Measurements from ENCODE around the gene HDAC4. TPM values are rescaled to one million over a fixed set of nuclear protein-coding genes. Genes with fewer than 3 reads are reported as not detected.

Gene HDAC4
- total RNA-seq, 1 donor from 2014 or later = 44.7 TPM

DNA sequence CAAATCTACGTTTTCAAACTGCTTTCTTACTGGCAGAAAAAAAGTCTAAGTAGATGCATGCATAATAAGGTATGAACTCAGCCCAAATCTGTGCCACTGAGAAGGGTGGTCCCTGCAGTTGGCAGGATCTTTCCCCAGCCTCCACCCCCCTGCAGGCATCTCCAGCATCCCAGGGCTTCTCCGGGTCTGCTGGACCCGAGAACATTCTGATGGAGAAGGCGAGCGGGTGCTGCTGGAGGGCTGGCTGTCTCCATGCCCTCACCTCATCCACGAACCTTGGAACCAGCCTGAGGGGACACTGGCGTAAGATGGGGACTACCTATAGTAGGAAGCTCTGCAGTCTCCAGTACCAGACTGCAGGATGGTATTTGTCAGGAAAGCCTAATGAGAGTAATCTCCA lies 198.9 kb downstream of the HDAC4 start:
- Mint-ChIP-seq H3K9me3 (no peaks in the 10 kb centered on the region), H3K27me3 (no peaks in the 10 kb centered on the region), H3K4me1 (peaks cover 19% of the 10 kb centered on the region), H3K27ac (no peak overlapping the region), H3K4me3 (no peak overlapping the region), H3K36me3 (ENCODE audit: low read depth) (peaks cover 21% of the 10 kb centered on the region)
- no peak for DNase-seq
- intact Hi-C loops (cut with micrococcal nuclease) = no loop called here

DNA sequence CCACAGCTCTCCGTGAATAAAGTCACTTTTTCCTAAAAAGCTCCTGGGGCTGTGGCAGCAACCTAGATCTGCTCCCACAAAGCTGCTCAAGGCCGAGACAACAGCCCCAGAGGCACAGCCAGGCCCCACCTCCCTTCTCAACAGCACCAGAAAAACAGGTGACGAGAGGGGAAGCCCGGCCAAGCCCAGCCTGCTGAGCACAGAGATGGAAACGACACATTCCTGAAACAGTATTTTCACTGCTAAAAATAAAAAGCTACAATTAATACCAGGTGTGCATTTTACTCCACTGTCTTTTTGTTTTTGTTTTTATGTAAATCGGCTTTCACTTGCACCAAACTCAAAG lies 199.3 kb downstream of the HDAC4 start:
- H3K27ac Mint-ChIP-seq = no peak overlapping the region
- no peaks in the 10 kb centered on the region for H3K27me3 Mint-ChIP-seq
- no peak overlapping the region for H3K4me3 Mint-ChIP-seq
- H3K36me3 Mint-ChIP-seq (ENCODE audit: low read depth) = peaks cover 22% of the 10 kb centered on the region
- H3K9me3 Mint-ChIP-seq = no peaks in the 10 kb centered on the region
- peaks cover 18% of the 10 kb centered on the region for H3K4me1 Mint-ChIP-seq
- intact Hi-C loops (cut with micrococcal nuclease) = no loop called here
- DNase-seq = no peak

DNA sequence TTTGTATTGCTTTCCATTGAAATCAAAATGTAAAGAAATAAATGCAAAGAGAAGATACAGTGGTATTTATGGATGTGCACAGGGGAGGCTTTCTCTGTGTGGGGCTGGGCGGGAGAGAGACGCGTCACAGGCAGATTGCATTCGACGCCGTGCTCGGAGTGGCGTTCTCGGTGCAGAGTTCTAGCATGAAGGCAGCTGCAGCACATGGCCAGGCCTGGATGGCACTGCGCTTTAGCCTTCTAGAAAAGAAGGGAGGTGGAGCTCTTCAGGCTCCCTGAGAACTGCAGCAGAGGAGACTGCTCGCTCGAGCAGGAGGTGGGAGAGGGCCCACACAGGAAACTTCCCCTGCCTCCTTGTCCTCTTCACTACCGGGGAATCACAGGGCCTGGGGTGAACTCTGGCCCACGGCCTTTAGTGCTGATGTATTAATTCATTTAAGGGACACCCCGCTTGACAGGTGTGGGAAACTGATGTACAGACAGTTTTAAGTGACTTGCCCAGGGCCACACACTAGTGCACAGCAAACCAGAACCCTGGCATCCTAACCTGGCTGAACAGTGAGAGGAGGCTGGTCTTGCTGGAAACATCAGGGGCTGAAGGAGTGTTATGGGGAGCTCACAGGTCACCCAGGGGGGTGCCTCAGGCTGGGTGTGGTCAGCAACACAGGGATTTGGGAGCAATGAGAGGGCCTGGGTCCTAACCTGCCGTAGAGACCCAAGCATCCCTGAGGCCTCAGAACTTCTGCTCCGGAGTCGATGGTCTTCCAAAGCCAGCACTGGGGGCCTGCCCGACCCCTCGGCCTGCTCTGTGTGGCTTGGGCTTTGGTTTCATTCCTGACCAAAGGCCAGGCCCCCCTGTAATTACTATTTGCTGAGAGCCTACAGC lies 199.9 kb downstream of the HDAC4 start:
- H3K36me3 Mint-ChIP-seq (ENCODE audit: low read depth) = peaks cover 27% of the 10 kb centered on the region
- no peak overlapping the region for H3K4me3 Mint-ChIP-seq

DNA sequence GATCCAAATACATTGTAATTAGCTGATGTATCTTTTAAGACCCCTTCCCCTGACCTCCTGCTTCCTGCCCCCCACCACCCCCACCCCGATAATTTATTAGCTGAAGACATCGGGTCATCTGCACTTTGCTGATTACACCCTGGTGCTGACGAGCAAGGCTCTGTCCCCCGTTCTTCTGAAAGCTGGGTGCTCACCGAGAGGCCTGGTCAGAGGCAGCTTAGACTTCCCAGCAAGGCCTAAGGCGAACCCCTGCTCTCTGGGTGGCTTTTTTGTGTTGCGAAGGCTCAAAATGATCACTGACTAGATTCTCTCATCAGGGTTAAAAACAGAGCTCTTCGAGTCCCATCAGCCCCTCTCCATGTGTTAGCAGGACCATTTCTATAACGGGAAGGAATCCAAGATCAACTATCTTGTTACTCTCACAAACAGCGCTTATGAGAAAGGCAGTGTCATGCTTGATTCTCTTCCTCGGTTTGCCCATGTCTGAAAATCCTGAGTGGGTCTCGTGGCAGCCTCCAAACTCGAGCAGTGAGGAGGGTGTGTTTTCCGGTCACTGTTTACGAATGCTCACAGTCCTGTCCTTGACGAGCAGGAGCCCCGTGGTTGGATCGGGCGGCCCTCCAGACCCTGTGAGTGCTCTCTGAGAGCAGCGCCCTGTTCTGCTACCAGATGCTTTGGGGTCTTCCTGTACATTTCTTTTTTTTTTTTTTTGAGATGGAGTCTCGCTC lies 201.6 kb downstream of the HDAC4 start:
- H3K27ac Mint-ChIP-seq = no peak overlapping the region
- no peak for DNase-seq
- H3K9me3 Mint-ChIP-seq = no peaks in the 10 kb centered on the region
- H3K27me3 Mint-ChIP-seq = no peaks in the 10 kb centered on the region
- H3K36me3 Mint-ChIP-seq (ENCODE audit: low read depth) = peaks cover 23% of the 10 kb centered on the region
- H3K4me3 Mint-ChIP-seq = no peak overlapping the region
- peaks cover 7% of the 10 kb centered on the region for H3K4me1 Mint-ChIP-seq
- intact Hi-C loops (cut with micrococcal nuclease) = no loop called here

More for the DNA sequence above, 199.9 kb downstream of the HDAC4 start:
- Mint-ChIP-seq H3K27me3 (no peaks in the 10 kb centered on the region), H3K4me1 (peaks cover 14% of the 10 kb centered on the region), H3K9me3 (no peaks in the 10 kb centered on the region), H3K27ac (no peak overlapping the region)
- DNase-seq = no peak
- intact Hi-C loops (cut with micrococcal nuclease) = no loop called here

DNA sequence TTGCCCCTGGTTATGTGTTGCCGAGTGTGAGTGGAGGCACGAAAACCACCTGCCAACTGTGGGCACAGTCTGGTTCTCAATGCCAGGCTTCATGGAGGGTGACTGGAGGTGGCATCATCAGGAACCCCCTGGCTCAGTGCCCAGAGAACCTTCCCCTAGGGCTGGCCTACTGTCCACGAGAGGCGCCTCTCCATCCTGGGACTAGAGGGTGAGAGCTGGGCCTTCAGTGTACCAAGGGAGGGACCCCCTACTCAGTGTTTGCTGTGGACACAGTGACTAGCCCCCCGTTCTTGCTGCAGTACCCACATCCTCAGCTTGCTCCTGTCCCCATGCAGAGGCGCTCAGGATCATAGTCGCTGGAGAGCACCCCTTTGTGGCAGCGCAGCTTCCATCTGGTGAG lies 202.6 kb downstream of the HDAC4 start:
- no peak for DNase-seq
- H3K27me3 Mint-ChIP-seq = no peaks in the 10 kb centered on the region
- H3K27ac Mint-ChIP-seq = no peak overlapping the region
- peaks cover 21% of the 10 kb centered on the region for H3K36me3 Mint-ChIP-seq (ENCODE audit: low read depth)
- no peak overlapping the region for H3K4me3 Mint-ChIP-seq
- H3K4me1 Mint-ChIP-seq = peaks cover 4% of the 10 kb centered on the region
- intact Hi-C loops (cut with micrococcal nuclease) = no loop called here
- H3K9me3 Mint-ChIP-seq = no peaks in the 10 kb centered on the region

DNA sequence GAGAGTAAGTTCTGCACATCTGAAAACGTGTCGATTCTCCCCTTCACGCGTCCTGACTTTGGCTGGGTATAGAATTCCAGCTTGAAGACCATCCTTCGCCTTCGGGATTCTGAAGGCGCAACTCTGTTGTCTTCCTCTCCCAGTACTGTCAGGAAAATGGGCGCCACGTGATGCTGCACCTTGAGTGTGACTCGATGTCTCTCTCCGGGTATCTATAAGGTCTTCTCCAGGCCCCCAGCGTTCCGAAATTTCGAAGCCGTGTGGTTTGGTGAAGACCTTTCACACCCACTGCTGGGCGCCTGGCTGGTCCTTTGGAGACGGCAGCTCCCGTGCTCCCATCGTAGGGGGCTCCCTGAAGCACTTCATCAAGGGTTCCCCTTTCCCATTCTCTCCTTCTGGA lies 203.7 kb downstream of the HDAC4 start:
- Mint-ChIP-seq H3K27ac (no peak overlapping the region), H3K9me3 (no peaks in the 10 kb centered on the region), H3K4me1 (peaks cover 1% of the 10 kb centered on the region), H3K27me3 (no peaks in the 10 kb centered on the region), H3K36me3 (ENCODE audit: low read depth) (peaks cover 21% of the 10 kb centered on the region), H3K4me3 (no peak overlapping the region)
- intact Hi-C loops (cut with micrococcal nuclease) = no loop called here
- no peak for DNase-seq

DNA sequence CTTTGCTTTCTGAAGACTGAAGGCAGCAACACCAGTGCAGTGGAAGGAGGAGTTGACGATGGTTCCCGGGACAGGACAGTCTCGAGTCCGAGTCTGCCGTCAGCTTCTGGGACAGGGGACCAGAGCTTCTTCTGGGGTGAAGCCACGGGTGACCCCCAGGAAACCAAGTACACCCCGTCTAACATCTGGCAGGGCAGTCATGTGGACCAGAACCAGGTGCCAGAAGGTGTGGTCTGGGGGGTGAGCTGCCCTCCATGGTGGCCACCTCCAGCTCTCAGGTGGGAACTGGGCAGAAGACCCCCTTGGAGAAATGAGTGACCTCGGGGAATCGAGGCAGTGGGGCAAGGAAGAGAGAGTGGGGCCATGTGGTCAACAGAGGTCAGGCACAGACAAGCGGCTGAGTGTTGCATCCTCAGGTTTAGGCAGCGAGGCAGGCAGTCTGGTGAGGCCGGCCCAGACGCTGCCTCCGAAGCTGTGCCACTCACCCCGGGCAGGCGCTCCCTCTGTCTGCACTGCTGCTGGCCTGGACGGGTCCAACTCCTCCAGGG lies 204.3 kb downstream of the HDAC4 start:
- intact Hi-C loops (cut with micrococcal nuclease) = no loop called here
- H3K27me3 Mint-ChIP-seq = no peaks in the 10 kb centered on the region
- DNase-seq = no peak
- H3K4me3 Mint-ChIP-seq = no peak overlapping the region
- peaks cover 24% of the 10 kb centered on the region for H3K36me3 Mint-ChIP-seq (ENCODE audit: low read depth)
- H3K9me3 Mint-ChIP-seq = no peaks in the 10 kb centered on the region
- no peaks in the 10 kb centered on the region for H3K4me1 Mint-ChIP-seq
- H3K27ac Mint-ChIP-seq = no peak overlapping the region

DNA sequence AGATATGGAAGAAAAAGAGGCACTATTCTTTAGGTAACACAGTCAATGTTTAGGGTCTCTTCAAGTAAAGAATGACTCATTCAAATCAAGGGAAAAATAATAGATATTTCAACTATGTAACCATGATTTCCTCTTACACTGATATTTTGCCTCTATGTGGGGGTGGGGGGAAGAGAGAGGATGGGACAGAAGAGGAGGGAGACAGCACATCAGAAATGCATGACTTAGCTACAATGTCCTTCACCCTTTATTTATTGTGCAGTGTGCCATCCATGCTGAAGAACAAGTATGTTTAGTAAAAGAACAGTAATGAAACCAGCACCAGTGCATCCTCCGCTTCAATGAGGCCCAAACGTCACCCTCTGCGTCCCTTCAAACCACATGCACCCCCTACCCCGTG lies 204.8 kb downstream of the HDAC4 start:
- Mint-ChIP-seq H3K4me3 (no peak overlapping the region), H3K36me3 (ENCODE audit: low read depth) (peaks cover 27% of the 10 kb centered on the region), H3K27me3 (no peaks in the 10 kb centered on the region), H3K9me3 (no peaks in the 10 kb centered on the region), H3K4me1 (no peaks in the 10 kb centered on the region), H3K27ac (no peak overlapping the region)
- intact Hi-C loops (cut with micrococcal nuclease) = no loop called here
- DNase-seq = no peak

DNA sequence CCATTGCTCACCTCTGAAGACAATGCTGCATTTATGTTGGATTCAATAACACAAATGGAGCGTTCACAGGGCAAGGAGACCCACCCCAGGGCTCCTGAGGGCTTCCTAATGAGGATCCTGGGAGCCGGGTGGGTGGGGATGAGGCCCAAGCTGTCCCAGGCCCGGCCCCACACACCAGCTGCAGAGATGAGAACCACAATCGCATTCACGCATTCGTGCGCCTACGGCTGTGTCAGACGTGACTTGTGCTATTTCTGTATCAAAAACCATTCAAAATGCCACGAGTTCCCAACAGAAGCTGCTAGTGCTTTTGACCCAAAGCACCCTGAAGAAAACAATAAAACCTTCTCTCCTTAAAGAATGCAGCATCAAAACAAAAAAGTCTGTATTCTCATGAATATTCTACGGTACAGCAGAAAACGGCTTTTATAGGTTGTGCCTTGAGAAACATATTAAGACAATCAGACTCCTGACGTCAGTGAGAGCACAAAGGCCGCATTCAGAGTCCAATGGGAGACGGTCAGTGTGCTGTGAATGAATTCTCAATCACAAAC lies 205.4 kb downstream of the HDAC4 start:
- DNase-seq = no peak
- Mint-ChIP-seq H3K4me3 (no peak overlapping the region), H3K27ac (no peak overlapping the region), H3K27me3 (no peaks in the 10 kb centered on the region), H3K4me1 (no peaks in the 10 kb centered on the region), H3K36me3 (ENCODE audit: low read depth) (peaks cover 33% of the 10 kb centered on the region), H3K9me3 (no peaks in the 10 kb centered on the region)
- intact Hi-C loops (cut with micrococcal nuclease) = no loop called here

DNA sequence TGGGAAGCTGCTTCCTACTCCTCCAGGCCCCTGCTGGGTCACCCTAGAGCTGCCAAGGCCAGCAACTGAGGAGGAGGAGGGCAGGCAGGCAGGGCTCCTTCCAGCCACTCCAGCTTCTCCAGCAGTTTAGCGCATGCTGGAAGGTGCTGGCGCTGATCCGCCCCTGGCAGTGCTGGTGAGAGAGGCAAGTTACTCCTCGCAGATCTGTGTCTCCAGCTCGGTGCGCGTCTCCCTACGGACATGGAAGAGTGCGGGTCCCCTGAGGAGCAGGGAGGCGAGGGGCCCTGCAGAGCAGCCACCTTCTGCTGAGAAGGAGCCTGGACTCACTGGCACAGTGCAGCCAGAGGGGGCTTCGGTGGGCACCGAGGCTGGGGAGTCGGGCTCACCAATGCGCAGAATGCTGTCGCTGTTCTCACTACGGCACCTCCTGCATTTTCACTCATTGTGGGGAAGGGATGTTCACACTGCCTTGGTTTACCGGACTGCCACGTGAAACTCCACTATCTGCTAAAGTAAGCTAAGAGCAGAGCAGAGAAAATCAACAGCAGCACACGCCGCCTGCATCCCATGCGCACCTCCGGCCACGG lies 206.0 kb downstream of the HDAC4 start:
- Mint-ChIP-seq H3K27ac (no peak overlapping the region), H3K27me3 (no peaks in the 10 kb centered on the region), H3K4me1 (no peaks in the 10 kb centered on the region), H3K4me3 (no peak overlapping the region), H3K9me3 (no peaks in the 10 kb centered on the region), H3K36me3 (ENCODE audit: low read depth) (peaks cover 37% of the 10 kb centered on the region)
- intact Hi-C loops (cut with micrococcal nuclease) = no loop called here
- DNase-seq = no peak

DNA sequence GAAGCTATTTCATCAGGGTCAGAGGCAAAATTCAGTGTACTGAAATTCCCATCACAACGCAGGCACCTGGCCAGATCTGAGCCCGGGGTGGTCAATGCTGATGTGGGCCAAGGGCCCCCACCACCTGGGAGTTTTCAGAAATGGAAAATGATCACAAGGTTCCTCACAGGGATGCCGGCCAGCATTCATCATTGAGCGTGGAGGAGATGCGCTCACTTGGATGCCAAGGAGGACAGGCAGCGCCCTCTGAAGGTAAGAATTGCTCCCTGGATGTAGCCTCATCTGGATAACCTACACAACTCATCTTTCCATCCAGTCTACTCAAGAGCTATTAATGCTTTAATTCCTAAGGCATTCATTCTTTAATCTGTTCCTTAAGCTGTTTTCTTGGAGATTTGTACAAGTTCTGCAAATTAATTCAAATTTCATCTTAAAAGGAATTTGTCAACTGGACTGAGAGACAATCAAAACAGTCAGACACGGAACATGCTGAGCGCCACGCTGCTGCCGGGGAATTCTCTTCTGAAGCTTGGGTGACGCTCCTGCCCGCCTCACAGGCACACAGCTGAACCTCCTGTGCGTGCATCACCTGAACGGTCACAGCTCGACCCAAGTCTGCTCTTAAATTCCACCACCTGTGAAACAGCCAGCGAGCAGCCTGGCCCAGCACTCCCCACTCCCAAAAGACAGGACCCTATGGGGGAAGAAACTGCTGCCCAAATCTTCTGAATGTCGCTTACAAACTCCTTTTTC lies 206.7 kb downstream of the HDAC4 start:
- H3K36me3 Mint-ChIP-seq (ENCODE audit: low read depth) = peaks cover 41% of the 10 kb centered on the region
- DNase-seq = no peak

DNA sequence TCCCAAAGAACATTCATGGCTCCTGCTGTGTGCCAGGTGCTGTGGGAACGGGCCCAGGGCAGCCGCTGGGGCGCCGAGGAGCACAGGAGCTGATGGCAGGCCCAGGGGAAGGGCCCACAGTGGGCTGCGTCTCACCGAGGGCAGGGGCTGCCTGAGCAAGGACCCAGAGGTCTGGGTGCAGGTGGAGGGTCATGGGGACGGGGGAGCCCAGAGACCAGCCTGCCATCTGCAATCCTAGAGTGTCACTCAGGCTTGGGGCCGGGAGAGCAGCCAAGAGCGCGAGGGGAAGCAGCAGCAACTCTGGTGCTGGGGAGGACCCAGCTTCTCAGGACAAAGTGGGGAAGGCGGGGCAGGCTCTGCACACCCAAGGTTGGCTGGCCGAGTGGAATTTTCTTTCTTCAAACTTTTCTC lies 207.4 kb downstream of the HDAC4 start:
- peaks cover 43% of the 10 kb centered on the region for H3K36me3 Mint-ChIP-seq (ENCODE audit: low read depth)
- H3K9me3 Mint-ChIP-seq = no peaks in the 10 kb centered on the region
- H3K4me3 Mint-ChIP-seq = no peak overlapping the region
- H3K27ac Mint-ChIP-seq = no peak overlapping the region
- intact Hi-C loops (cut with micrococcal nuclease) = no loop called here
- no peak for DNase-seq
- H3K4me1 Mint-ChIP-seq = no peaks in the 10 kb centered on the region
- no peaks in the 10 kb centered on the region for H3K27me3 Mint-ChIP-seq

More for the DNA sequence above, 206.7 kb downstream of the HDAC4 start:
- Mint-ChIP-seq H3K4me1 (no peaks in the 10 kb centered on the region), H3K27me3 (no peaks in the 10 kb centered on the region), H3K4me3 (no peak overlapping the region), H3K9me3 (no peaks in the 10 kb centered on the region), H3K27ac (no peak overlapping the region)
- intact Hi-C loops (cut with micrococcal nuclease) = no loop called here

DNA sequence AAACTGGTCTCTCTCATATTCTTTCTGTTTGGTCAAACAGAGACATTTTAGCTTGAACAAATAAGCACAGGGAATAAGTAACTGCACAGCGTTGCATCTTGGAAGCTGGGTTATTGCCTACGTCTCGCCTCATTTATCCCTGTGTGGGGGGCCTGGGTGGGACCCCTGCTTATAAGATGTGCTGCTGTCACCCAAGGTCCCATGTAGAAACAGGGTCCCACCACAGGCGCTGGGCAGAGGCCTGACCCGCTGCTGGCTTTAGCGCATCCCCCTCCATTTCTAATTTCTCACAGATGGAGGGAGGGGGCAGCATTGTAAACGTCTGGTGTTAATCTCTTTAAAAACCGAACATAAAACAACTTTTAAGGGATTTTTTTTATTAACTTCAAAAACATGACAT lies 207.8 kb downstream of the HDAC4 start:
- no peaks in the 10 kb centered on the region for H3K9me3 Mint-ChIP-seq
- peaks cover 45% of the 10 kb centered on the region for H3K36me3 Mint-ChIP-seq (ENCODE audit: low read depth)

More for the DNA sequence above, 207.8 kb downstream of the HDAC4 start:
- Mint-ChIP-seq H3K27ac (no peak overlapping the region), H3K4me3 (no peak overlapping the region), H3K27me3 (no peaks in the 10 kb centered on the region), H3K4me1 (no peaks in the 10 kb centered on the region)
- intact Hi-C loops (cut with micrococcal nuclease) = no loop called here
- no peak for DNase-seq
